SKM-1 treated with dmso at 0.1 percent for 144 hours (cell line): Measurements from ENCODE around the gene NPFF.

Experiments used
- DNase-seq: peaks from one replicate; lab custom pipeline; 2025; ENCODE audit not compliant: unreplicated experiment; lab: John Stamatoyannopoulos, UW

Gene NPFF

DNA sequence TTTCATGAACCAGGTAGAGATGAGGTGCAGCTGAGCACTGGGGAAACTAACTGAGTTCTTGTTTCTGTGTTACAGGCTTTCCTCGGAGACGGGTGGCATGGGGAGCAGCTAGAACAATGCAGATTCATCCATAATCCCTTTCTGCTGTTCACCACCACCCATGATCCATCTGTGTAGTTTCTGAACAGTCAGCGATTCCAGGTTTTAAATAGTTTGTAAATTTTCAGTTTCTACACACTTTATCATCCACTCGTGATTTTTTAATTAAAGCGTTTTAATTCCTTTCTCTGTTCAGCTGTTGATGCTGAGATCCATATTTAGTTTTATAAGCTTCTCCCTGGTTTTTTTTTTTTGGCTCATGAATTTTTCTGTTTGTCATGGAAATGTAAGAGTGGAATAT is 28.0 kb downstream of the NPFF start:
- DNase-seq = no peak

GRCh38 chr12:53478865-53479264 is 28.4 kb downstream of the NPFF start:
- DNase-seq = no peak

DNA sequence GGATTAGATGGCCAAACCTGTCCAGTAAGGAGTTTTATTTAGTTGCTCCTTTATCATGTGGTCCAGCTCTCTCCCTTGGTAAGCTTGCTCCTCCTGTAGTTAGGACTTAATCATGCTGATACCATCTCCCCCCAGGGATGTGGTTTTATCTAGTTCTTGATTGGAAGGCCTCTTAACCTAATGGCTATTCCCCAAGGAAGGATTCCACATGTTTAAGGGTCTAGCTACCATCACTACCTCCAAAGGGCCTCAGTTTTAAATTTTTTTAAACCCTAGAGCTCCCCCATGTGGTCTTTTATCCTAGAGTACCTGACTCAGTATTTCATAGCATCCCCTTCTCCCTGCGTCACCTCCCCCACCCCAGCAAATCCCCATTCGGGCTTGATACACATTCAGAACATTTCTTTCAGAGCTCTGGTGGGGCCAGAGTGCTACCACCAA is 30.5 kb downstream of the NPFF start:
- DNase-seq = no peak

DNA sequence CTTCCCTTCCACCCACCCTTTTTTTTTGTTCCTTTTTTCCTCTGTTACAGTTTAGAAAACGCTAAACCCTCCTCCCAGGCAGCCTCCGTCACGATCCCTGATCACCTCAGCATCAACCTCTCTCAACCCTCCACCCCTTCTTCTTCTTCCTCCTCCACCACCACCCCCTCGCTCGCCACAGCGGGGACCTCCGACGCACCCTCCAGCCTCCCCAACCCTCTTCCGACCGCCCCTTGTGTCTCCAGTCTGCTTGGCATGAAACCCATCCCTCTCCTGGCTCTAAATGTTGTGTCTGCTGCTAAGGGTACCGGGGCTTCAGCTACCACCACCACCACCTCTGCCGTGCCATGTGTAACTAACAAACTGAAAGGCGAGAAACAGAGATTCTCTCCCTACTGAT is 32.5 kb downstream of the NPFF start:
- DNase-seq = no peak

DNA sequence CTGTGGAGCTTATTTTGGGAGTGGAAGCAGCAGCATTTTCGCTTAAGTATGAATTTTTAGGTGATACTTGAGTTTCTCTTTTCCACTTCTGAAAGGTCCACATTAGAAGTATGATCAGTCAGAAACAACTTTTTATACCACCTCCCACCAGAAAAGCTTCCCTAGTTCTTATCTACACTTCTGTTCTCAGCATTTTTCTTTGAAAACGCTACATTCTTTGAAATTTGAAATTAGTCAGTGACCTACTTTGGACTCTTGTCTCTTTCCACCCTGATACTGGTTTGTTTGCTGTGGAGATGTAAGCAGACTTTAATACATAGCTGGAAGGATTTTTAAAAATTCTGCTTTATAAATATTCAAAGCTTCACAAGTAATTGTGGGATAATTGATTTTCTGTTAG is 33.2 kb downstream of the NPFF start:
- DNase-seq = no peak

- DNase-seq = no peak
Observed at GRCh38 chr12:53472056-53472582, 35.2 kb downstream of the NPFF start.

GRCh38 chr12:53468282-53468681 is 39.0 kb downstream of the NPFF start:
- no peak for DNase-seq

GRCh38 chr12:53467880-53468279 is 39.4 kb downstream of the NPFF start:
- no peak for DNase-seq

DNA sequence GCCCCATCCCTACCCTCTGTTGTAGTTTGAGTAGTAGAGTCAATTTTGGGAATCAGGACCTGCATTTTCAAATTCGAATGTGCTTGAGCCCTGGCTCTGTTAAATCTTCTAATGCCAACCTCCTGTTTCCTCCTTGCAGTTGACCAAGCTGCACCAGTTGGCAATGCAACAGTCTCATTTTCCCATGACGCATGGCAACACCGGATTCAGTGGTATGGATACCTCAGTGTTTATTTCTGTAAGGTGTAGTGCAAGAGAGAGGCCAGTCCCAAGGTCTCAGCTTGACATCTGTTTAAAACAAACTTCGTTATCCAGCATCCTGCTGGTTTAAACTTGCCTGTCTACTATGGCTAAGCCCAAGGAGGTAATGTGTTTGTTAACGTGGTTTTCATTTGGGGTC is 40.2 kb downstream of the NPFF start:
- no peak for DNase-seq

DNA sequence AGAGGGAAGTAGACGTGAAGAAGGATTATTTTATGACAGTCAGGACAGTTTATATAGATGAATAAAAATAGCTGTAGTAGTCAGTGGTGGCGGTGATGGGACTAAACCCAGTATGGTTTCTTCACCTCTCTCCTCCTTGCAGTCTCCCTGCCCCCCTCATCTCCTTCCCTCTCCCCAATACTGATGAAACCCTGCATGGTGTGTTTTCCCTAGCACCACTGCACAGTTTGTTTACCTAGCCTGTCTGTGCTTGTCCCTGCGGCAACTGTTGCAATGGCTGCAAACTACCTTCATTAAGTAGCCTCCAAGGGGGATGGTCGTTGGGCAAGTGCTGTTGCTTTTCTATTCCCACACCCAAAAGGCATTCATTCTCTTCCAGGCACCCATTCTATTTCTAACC is 40.6 kb downstream of the NPFF start:
- no peak for DNase-seq

GRCh38 chr12:53465679-53466078 is 41.6 kb downstream of the NPFF start:
- DNase-seq = no peak

DNA sequence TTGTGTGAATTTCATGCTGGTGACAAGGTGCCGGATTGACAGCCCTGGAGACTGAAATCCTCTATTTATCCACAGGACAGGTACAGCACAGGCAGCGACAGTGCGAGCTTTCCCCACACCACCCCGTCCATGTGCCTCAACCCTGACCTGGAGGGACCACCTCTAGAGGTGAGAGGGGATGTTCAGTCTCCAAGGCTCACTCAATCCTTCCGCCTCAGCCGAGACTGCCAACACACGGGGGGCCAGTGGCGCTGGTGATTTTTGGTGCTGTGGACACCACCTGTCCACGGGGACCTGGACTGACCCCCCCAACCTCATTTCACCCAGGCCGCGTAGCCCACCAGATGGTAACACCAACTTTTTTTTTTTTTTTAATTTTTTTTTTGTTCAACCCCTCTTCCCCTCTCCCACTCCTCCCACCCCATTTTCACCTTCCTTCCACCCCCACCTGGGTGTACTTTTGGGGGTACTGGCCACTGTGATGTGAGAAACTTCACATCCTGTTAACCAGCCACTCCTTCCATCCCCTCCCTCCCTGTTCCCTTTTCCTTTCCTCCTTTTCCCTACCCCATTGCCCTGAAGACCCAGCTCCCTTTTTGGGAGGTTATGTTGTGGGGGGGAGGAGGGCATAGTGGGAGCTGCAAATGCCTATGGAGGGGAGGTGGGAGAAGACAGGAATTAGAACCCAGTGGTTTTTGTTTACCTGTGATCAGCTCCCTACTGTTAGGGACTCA is 42.4 kb downstream of the NPFF start:
- DNase-seq = no peak

DNA sequence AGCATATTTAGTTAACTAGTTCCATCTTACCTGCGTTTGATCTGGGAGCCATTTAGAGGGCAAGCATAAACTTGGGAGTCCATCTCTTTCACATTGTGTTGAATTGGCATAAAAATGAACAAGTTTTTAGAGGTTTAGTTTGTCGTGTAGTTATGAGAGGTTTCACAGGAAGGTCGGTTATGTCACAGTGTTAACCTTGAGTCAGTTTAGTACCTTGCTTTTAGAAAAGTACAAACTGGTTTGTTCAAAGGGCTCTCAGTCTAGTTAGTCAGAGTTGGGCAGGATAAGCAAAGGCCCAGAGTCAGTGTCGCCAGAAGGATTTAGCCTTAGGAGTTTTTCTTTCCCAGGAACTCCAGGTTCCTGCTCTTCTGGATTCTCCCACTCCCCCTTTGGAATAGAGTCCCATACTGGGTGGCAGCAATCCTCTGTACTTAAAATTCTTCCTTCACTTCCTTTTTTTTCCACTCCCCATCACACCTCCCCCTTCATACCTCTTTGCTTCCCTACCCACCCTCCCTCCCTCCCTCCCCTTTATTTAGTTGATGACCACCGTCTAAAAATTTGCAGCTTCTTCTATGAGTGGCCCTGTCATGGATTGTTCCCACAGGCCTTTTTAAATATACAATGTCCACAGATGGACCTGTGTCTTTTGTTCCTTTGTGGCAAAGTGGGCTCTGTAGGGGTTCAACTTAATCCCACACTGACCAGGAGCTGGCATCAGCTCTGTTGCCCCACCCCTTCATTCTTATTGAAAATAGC is 43.3 kb downstream of the NPFF start:
- no peak for DNase-seq

- DNase-seq = no peak
Observed at GRCh38 chr12:53462935-53463334, 44.3 kb downstream of the NPFF start.

- DNase-seq = no peak
Observed at GRCh38 chr12:53461591-53461990, 45.7 kb downstream of the NPFF start.

GRCh38 chr12:53461059-53461458 is 46.2 kb downstream of the NPFF start:
- DNase-seq = no peak

GRCh38 chr12:53459097-53459496 is 48.2 kb downstream of the NPFF start:
- DNase-seq = no peak
